IPS-15b (cell line): ENCODE results near the gene ALDH18A1.

Experiments used
- H3K27me3 ChIP-seq: one replicate; pipeline ENCODE4 v1.6.1; 2013; ENCODE audit warnings: low read length; ENCODE audit not compliant: control insufficient read depth, insufficient read depth
- H3K36me3 ChIP-seq: one replicate; pipeline ENCODE4 v1.6.1; 2013; ENCODE audit warnings: low read length; ENCODE audit not compliant: control insufficient read depth, insufficient read depth
- H3K4me1 ChIP-seq: one replicate; pipeline ENCODE4 v1.6.1; 2013; ENCODE audit warnings: mild to moderate bottlenecking, low read length; ENCODE audit not compliant: control insufficient read depth, insufficient read depth
- H3K4me3 ChIP-seq: one replicate; pipeline ENCODE4 v1.5.1; 2013; ENCODE audit warnings: low read depth, low read length
- H3K9ac ChIP-seq: one replicate; pipeline ENCODE4 v1.6.1; 2013; ENCODE audit warnings: low read depth, mild to moderate bottlenecking, low read length
- H3K9me3 ChIP-seq: one replicate; pipeline ENCODE4 v1.6.1; 2013; ENCODE audit warnings: mild to moderate bottlenecking, low read length; ENCODE audit not compliant: control insufficient read depth, insufficient read depth

The ALDH18A1 gene

GRCh38 chr10:95656291-95657164 is at the start of gene ALDH18A1:
ALDH18A1 (minus strand) TSS chr10:95656711; CDS start chr10:95653377, 3,334 bp downstream.
- H3K9me3 ChIP-seq, result no peaks in the 10 kb centered on the region
- no peaks in the 10 kb centered on the region for H3K27me3 ChIP-seq
- peak within 1 kb of the TSS; percentile 85 for H3K9ac ChIP-seq
- H3K36me3 ChIP-seq, result peaks cover 5% of the 10 kb centered on the region
- peak within 1 kb of the TSS; percentile 90 for H3K4me3 ChIP-seq
- peaks cover 10% of the 10 kb centered on the region for H3K4me1 ChIP-seq

- H3K4me1 ChIP-seq, result no peaks in the 10 kb centered on the region
- H3K9me3 ChIP-seq, result no peaks in the 10 kb centered on the region
- H3K9ac ChIP-seq, result no peak overlapping the region
- H3K36me3 ChIP-seq, result no peaks in the 10 kb centered on the region
- H3K27me3 ChIP-seq, result no peaks in the 10 kb centered on the region
- H3K4me3 ChIP-seq, result no peak overlapping the region
Observed at GRCh38 chr10:95698415-95698814, 41.9 kb upstream of the ALDH18A1 start.

- no peaks in the 10 kb centered on the region for H3K4me1 ChIP-seq
- H3K36me3 ChIP-seq, result no peaks in the 10 kb centered on the region
- no peak overlapping the region for H3K4me3 ChIP-seq
- no peak overlapping the region for H3K9ac ChIP-seq
- no peaks in the 10 kb centered on the region for H3K27me3 ChIP-seq
- no peaks in the 10 kb centered on the region for H3K9me3 ChIP-seq
Observed at GRCh38 chr10:95697429-95697828, 40.9 kb upstream of the ALDH18A1 start.

- peaks cover 4% of the 10 kb centered on the region for H3K36me3 ChIP-seq
- no peak overlapping the region for H3K9ac ChIP-seq
- H3K27me3 ChIP-seq, result no peaks in the 10 kb centered on the region
- no peak overlapping the region for H3K4me3 ChIP-seq
- no peaks in the 10 kb centered on the region for H3K4me1 ChIP-seq
- no peaks in the 10 kb centered on the region for H3K9me3 ChIP-seq
Observed at GRCh38 chr10:95694665-95695064, 38.2 kb upstream of the ALDH18A1 start.

GRCh38 chr10:95693668-95694534 is 37.4 kb upstream of the ALDH18A1 start, which contains the start of gene TCTN3:
TCTN3 (minus strand) TSS chr10:95693927; CDS start chr10:95693899, 28 bp downstream.
- peak within 1 kb of the TSS; percentile 90 for H3K9ac ChIP-seq
- no peaks in the 10 kb centered on the region for H3K4me1 ChIP-seq
- H3K9me3 ChIP-seq, result no peaks in the 10 kb centered on the region
- no peaks in the 10 kb centered on the region for H3K27me3 ChIP-seq
- H3K4me3 ChIP-seq, result peak within 1 kb of the TSS; percentile 99
- peaks cover 4% of the 10 kb centered on the region for H3K36me3 ChIP-seq

- no peaks in the 10 kb centered on the region for H3K4me1 ChIP-seq
Observed at GRCh38 chr10:95693071-95693667, 36.7 kb upstream of the ALDH18A1 start.

GRCh38 chr10:95691281-95691680 is 34.8 kb upstream of the ALDH18A1 start:
- H3K9me3 ChIP-seq, result no peaks in the 10 kb centered on the region
- H3K9ac ChIP-seq, result no peak overlapping the region
- H3K4me3 ChIP-seq, result no peak overlapping the region
- no peaks in the 10 kb centered on the region for H3K27me3 ChIP-seq
- peaks cover 15% of the 10 kb centered on the region for H3K36me3 ChIP-seq
- H3K4me1 ChIP-seq, result no peaks in the 10 kb centered on the region

More at GRCh38 chr10:95693071-95693667, 36.7 kb upstream of the ALDH18A1 start:
- no peaks in the 10 kb centered on the region for H3K9me3 ChIP-seq
- no peaks in the 10 kb centered on the region for H3K27me3 ChIP-seq
- peaks cover 4% of the 10 kb centered on the region for H3K36me3 ChIP-seq
- H3K4me3 ChIP-seq, result peak overlapping the region; percentile 99
- peak overlapping the region; percentile 90 for H3K9ac ChIP-seq

GRCh38 chr10:95688648-95689047 is 32.1 kb upstream of the ALDH18A1 start:
- Histone ChIP-seq H3K27me3 (no peaks in the 10 kb centered on the region), H3K4me1 (no peaks in the 10 kb centered on the region), H3K9ac (no peak overlapping the region), H3K36me3 (peaks cover 18% of the 10 kb centered on the region), H3K9me3 (no peaks in the 10 kb centered on the region), H3K4me3 (no peak overlapping the region)

GRCh38 chr10:95683966-95684365 is 27.5 kb upstream of the ALDH18A1 start:
- no peak overlapping the region for H3K9ac ChIP-seq
- no peaks in the 10 kb centered on the region for H3K27me3 ChIP-seq
- H3K9me3 ChIP-seq, result no peaks in the 10 kb centered on the region
- no peak overlapping the region for H3K4me3 ChIP-seq
- H3K4me1 ChIP-seq, result no peaks in the 10 kb centered on the region
- peaks cover 17% of the 10 kb centered on the region for H3K36me3 ChIP-seq

GRCh38 chr10:95675403-95676116 is 19.0 kb upstream of the ALDH18A1 start:
- H3K4me3 ChIP-seq, result no peak overlapping the region
- H3K36me3 ChIP-seq, result no peaks in the 10 kb centered on the region
- no peak overlapping the region for H3K9ac ChIP-seq
- H3K9me3 ChIP-seq, result no peaks in the 10 kb centered on the region
- H3K4me1 ChIP-seq, result no peaks in the 10 kb centered on the region
- H3K27me3 ChIP-seq, result no peaks in the 10 kb centered on the region

- no peaks in the 10 kb centered on the region for H3K4me1 ChIP-seq
Observed at GRCh38 chr10:95674643-95675042, 18.1 kb upstream of the ALDH18A1 start.

More at GRCh38 chr10:95674643-95675042, 18.1 kb upstream of the ALDH18A1 start:
- Histone ChIP-seq H3K9ac (no peak overlapping the region), H3K9me3 (no peaks in the 10 kb centered on the region), H3K27me3 (no peaks in the 10 kb centered on the region), H3K36me3 (no peaks in the 10 kb centered on the region), H3K4me3 (no peak overlapping the region)
